GM12872 (cell line): ENCODE data around the gene IFNL2.

Source experiments
- TF ChIP-seq, protein P1 (sequence below): IDR thresholded peaks from 3 replicates; pipeline ENCODE4 v1.5.1; 2011; ENCODE audit warnings: low read depth, mild to moderate bottlenecking, low read length, moderate library complexity; ENCODE audit not compliant: insufficient read depth

Gene IFNL2

DNA sequence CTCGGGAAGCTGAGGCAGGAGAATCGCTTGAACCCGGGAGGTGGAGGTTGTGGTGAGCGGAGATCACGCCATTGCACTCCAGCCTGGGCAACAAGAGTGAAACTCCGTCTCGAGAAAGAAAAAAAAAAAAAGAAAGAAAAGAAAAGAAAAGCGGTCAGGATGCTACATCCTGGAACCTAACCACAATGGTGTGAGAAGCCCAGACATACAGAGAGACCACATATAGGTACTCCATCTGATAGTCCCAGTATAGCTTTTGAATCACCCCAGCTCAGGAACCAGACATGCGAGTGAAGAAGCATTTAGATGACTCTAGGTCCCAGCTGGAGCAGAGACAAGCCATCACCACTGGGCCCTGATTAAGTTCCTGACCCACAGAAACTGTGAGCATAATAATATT is 31.2 kb downstream of the IFNL2 start:
- TF ChIP-seq, protein P1, sequence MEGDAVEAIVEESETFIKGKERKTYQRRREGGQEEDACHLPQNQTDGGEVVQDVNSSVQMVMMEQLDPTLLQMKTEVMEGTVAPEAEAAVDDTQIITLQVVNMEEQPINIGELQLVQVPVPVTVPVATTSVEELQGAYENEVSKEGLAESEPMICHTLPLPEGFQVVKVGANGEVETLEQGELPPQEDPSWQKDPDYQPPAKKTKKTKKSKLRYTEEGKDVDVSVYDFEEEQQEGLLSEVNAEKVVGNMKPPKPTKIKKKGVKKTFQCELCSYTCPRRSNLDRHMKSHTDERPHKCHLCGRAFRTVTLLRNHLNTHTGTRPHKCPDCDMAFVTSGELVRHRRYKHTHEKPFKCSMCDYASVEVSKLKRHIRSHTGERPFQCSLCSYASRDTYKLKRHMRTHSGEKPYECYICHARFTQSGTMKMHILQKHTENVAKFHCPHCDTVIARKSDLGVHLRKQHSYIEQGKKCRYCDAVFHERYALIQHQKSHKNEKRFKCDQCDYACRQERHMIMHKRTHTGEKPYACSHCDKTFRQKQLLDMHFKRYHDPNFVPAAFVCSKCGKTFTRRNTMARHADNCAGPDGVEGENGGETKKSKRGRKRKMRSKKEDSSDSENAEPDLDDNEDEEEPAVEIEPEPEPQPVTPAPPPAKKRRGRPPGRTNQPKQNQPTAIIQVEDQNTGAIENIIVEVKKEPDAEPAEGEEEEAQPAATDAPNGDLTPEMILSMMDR = no peak

DNA sequence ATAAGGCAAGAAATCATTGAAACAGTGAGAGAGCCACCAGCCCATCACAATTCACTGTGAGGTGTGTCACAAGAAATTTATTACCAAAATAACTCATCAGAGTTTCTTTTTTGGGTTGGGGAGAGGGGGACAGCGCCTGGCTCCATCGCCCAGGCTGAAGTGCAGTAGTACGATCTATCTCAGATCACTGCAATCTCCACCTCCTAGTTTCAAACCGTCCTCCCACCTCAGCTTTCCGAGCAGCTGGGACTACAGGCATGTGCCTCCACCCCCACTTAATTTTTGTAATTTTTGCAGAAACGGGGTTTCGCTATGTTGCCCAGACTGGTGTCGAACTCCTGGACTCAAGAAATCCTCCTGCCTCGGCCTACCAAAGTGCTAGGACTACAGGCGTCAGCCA is 31.6 kb downstream of the IFNL2 start:
- TF ChIP-seq, protein P1 = no peak

DNA sequence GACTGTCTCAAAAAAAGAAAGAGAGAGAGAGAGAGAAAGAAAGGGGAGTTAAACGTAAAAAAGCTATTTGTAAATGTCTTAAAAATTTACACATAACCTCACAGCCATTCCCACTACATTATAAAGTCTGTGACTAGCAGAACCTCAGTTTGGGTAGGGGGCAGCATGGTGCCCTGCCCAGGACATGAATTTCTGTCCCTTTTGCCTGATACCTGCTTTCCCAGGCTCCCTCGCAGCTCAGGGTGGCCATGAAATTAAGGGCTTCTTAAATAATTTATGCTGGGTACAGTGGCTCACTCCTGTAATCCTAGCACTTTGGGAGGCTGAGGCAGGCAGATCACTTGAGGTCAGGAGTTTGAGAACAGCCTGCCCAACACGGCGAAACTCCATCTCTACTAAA is 32.8 kb downstream of the IFNL2 start:
- TF ChIP-seq, protein P1 = no peak

DNA sequence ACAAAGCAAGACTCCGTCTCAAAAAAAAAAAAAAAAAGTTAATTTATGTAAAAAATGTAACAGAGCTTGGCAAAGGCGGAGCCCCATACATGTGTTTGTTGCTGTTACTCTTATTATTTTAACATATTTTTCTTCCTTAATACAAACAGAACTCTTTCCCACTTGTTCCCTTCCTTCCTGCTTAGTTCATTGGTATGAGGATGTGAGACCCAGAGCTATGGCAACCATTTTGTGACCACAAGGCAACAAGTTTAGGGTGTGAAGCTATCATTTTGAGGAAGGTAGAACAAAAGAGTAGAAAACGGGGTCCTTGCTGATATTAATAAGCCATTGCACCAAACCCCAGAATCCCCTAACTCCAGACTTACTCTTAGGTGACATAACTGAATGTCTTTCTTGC is 33.4 kb downstream of the IFNL2 start:
- TF ChIP-seq, protein P1 = no peak

DNA sequence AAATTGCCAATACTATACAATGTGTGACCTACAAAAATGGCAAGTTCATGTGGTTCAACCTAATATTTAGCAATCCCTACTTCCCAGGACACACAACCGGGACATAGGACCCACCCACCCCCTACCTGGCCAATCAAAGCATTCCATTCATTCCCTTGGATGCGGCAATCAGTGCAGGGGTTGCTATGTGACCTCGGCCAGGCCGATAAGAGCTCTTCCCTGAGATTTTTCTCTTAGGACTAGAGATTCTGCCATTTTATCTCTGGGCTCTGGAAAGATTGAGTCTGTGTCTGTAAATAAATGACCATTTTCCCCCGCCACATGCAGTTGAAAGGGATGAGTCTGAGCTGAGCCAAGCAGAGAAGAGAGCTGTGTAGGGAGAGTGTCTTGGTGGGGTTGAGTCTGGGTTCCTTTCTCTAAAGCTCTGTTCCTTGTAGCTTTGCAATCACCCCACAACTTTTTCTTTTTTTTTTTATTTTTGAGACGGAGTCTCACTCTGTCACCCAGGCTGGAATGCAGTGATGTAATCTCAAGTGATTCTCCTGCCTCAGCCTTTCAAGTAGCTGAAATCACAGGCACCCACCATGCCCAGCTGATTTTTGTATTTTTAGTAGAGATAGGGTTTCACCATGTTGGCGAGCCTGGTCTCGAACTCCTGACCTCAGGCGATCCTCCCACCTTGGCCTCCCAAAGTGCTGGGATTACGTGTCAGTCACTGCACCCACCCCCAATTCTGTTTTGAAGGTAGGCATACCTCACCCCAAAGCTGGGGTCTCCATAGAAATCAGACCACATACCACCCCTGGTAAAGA is 35.4 kb downstream of the IFNL2 start:
- TF ChIP-seq, protein P1 = no peak

DNA sequence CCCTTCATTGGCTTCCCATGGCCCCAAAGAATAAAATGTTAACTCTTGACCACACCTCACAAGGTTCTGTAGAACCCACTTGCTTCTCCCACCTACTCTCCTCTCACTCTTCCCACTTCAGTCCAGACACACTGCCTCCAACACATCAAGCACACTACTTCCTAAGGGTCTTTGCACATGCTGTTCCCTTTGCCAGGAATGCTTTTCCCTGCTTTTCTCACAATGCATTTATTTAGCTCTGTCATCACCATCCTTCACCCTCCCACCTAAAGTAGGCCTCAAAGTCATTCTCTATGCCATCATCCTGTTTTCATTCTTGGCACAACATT is 36.0 kb downstream of the IFNL2 start:
- TF ChIP-seq, protein P1 = no peak

DNA sequence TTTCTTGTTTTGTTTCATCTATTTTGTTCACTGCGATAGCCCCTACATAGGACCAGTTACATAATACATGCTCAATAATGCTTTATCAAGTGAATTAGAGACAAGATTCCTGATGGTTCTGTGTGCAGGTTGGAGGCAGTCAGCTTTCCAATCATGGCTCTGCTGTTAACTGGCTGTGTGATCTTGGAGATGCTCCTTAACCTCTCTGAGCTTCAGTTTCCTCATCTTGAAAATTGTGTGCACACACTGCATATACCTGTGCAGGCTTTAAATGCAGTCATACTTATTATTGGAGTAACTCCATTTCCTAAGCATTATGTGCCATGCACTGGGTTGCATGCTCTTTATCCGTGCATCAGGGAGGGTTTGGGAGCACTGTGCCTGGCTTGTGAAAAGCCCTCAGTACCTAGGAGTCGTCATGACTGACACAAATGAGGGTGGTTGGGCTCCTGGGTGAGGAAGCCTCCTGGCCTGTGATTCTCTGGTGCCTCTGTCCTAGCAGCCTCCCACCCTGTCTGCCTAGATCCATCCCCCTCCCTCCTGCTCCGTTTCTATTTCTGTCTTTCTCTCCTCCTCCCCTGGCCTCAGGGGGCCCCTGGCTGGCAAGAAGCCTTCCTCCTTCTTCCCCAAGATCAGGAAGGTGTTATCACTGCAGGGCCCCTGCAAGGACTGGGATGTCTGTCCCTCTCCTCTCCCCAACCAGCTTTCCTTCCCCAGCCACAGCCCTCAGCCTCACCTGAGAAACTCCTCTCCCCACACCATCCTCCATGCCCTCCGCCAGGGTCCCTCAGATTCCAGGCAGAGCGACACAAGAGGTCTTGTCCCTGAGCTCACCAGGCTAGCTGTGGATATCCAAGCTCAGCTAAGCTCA is 36.7 kb downstream of the IFNL2 start:
- TF ChIP-seq, protein P1 = no peak
